ENCODE results near the gene NES.
A peak's percentile ranks its signal among the peaks of the same experiment; 100 is the strongest.
"Not testable (repeated sequence)": the region's sequence is repeated elsewhere in the genome, so short reads cannot be mapped to it uniquely, and the experiment has no call there.

The NES gene

GRCh38 chr1:156644146-156644545, 33.1 kb downstream of the NES start:
- no peak for DNase-seq (ENCODE audit: low spot score)

GRCh38 chr1:156643778-156644092, 33.5 kb downstream of the NES start:
- no peak for DNase-seq (ENCODE audit: low spot score)

GRCh38 chr1:156643049-156643777, 34.0 kb downstream of the NES start:
- no peak for DNase-seq (ENCODE audit: low spot score)

GRCh38 chr1:156642265-156643048, 34.8 kb downstream of the NES start:
- DNase-seq (ENCODE audit: low spot score) = no peak

- DNase-seq (ENCODE audit: low spot score) = no peak
Observed at GRCh38 chr1:156641761-156642264, 35.4 kb downstream of the NES start, which contains the start of gene BCAN. Gene BCAN (plus strand): TSS chr1:156642117. CDS start chr1:156646055, 3,938 bp downstream.

GRCh38 chr1:156640842-156641706, 36.1 kb downstream of the NES start:
- no peak for DNase-seq (ENCODE audit: low spot score)

- no peak for DNase-seq (ENCODE audit: low spot score)
Observed at GRCh38 chr1:156639601-156640101, 37.6 kb downstream of the NES start.

GRCh38 chr1:156638189-156638985, 38.8 kb downstream of the NES start:
- no peak for DNase-seq (ENCODE audit: low spot score)

GRCh38 chr1:156632355-156632754, 44.9 kb downstream of the NES start:
- DNase-seq (ENCODE audit: low spot score) = no peak

GRCh38 chr1:156631152-156631551, 46.1 kb downstream of the NES start:
- DNase-seq (ENCODE audit: low spot score) = not testable (repeated sequence)

- no peak for DNase-seq (ENCODE audit: low spot score)
Observed at GRCh38 chr1:156629823-156630449, 47.3 kb downstream of the NES start.

- peak; percentile 72 for DNase-seq (ENCODE audit: low spot score)
Observed at GRCh38 chr1:156627313-156627880, 49.8 kb downstream of the NES start.

- DNase-seq (ENCODE audit: low spot score) = no peak
Observed at GRCh38 chr1:156626079-156626438, 51.1 kb downstream of the NES start.

- DNase-seq (ENCODE audit: low spot score) = no peak
Observed at GRCh38 chr1:156625436-156626078, 51.6 kb downstream of the NES start.

GRCh38 chr1:156624814-156625435, 52.3 kb downstream of the NES start:
- DNase-seq (ENCODE audit: low spot score) = no peak

GRCh38 chr1:156623946-156624813, 53.0 kb downstream of the NES start:
- no peak for DNase-seq (ENCODE audit: low spot score)

GRCh38 chr1:156622581-156623297, 54.5 kb downstream of the NES start:
- DNase-seq (ENCODE audit: low spot score) = no peak

- DNase-seq (ENCODE audit: low spot score) = no peak
Observed at GRCh38 chr1:156619582-156619955, 57.6 kb downstream of the NES start.

Data from COLO829 (cell line).